PC-9 (cell line): Measurements from ENCODE around the gene C2orf74. TPM values are rescaled to one million over a fixed set of nuclear protein-coding genes. Genes with fewer than 3 reads are reported as not detected.
"Not testable (repeated sequence)": the region's sequence is repeated elsewhere in the genome, so short reads cannot be mapped to it uniquely, and the experiment has no call there.

Experiments used
- BruUV-seq: library from RNA; stranded (reverse); fragments of 400-500 nt; replicated peaks from 2 replicates; lab custom pipeline; 2021; lab: Mats Ljungman, UMichigan
- CTCF ChIA-PET: fragments of 300-600 bp; sonication (Branson Sonifier 250); formaldehyde crosslinking; loops from one replicate; lab custom pipeline; 2022; ENCODE audit warnings: antibody characterized with exemption; lab: Charles Lee
- POLR2A ChIA-PET: fragments of 300-600 bp; sonication (Branson Sonifier 250); formaldehyde crosslinking; loops from one replicate; lab custom pipeline; 2022; ENCODE audit warnings: antibody characterized with exemption; ENCODE audit not compliant: unreplicated experiment; lab: Charles Lee
- DNase-seq, 2 experiments: peaks; one replicate each; pipeline versions ENCODE4 v3.0.0 to v3.0.0-alpha.2; 2015 to 2022; ENCODE audit warnings: mixed read lengths in 1 of 2
- H2AFZ ChIP-seq: fragments of 200-600 bp; sonication (generic); 2 replicates; pipeline ENCODE4 v1.8.1; 2017; ENCODE audit warnings: antibody characterized with exemption
- H3F3A ChIP-seq: fragments of 200-600 bp; sonication (generic); 2 replicates; pipeline ENCODE4 v1.8.1; 2017; ENCODE audit warnings: antibody characterized with exemption, mild to moderate bottlenecking, low read depth; ENCODE audit not compliant: insufficient read depth
- H3K27ac ChIP-seq: fragments of 200-600 bp; sonication (generic); 2 replicates; pipeline ENCODE4 v1.6.1; 2016; ENCODE audit warnings: mixed run types
- H3K27me3 ChIP-seq: fragments of 200-600 bp; sonication (generic); 2 replicates; pipeline ENCODE4 v1.6.1; 2016; ENCODE audit warnings: low read depth, mixed run types; ENCODE audit not compliant: insufficient read depth
- H3K36me3 ChIP-seq: fragments of 200-600 bp; sonication (generic); 2 replicates; pipeline ENCODE4 v1.6.1; 2016; ENCODE audit warnings: low read depth, mixed run types
- H3K4me1 ChIP-seq: fragments of 200-600 bp; sonication (generic); replicated peaks from 2 replicates; pipeline ENCODE4 v1.6.1; 2016; ENCODE audit warnings: mixed run types; ENCODE audit not compliant: insufficient read depth
- H3K4me2 ChIP-seq: fragments of 200-600 bp; sonication (generic); 2 replicates; pipeline ENCODE4 v1.6.1; 2017; ENCODE audit warnings: mixed run types
- H3K4me3 ChIP-seq: fragments of 200-600 bp; sonication (generic); 2 replicates; pipeline ENCODE4 v1.6.1; 2016; ENCODE audit warnings: mixed run types
- H3K79me2 ChIP-seq: fragments of 200-600 bp; sonication (generic); 2 replicates; pipeline ENCODE4 v1.6.1; 2017; ENCODE audit warnings: low read depth, mixed run types
- H3K9me2 ChIP-seq: fragments of 200-600 bp; sonication (generic); 2 replicates; pipeline ENCODE4 v1.8.1; 2017; ENCODE audit warnings: mild to moderate bottlenecking; ENCODE audit not compliant: insufficient read depth
- H3K9me3 ChIP-seq: fragments of 200-600 bp; sonication (generic); 2 replicates; pipeline ENCODE4 v1.8.1; 2016; ENCODE audit warnings: low read depth; ENCODE audit not compliant: insufficient read depth
- H4K20me1 ChIP-seq: fragments of 200-600 bp; sonication (generic); 2 replicates; pipeline ENCODE4 v1.8.1; 2017; ENCODE audit not compliant: insufficient read depth
- CTCF ChIP-seq: fragments of 200-600 bp; sonication (generic); conservative IDR thresholded peaks from 2 replicates; pipeline ENCODE4 v1.6.1; 2017; ENCODE audit warnings: mixed run types, antibody characterized with exemption, mild to moderate bottlenecking, moderate library complexity
- EZH2 ChIP-seq: fragments of 200-600 bp; sonication (generic); IDR thresholded peaks from 2 replicates; pipeline ENCODE4 v1.8.0; 2017; ENCODE audit warnings: antibody characterized with exemption, low read depth
- intact Hi-C: fragments of 100-400 bp; cut with micrococcal nuclease; formaldehyde crosslinking; loops from one replicate; pipeline ENCODE4 v1.10.0; 2022; ENCODE audit not compliant: unreplicated experiment
- total RNA-seq: library from RNA; stranded (reverse); gene quantifications from 2 replicates; pipeline ENCODE4 v1.2.3, GENCODE V29; 2021

C2orf74 gene
- total RNA-seq, 1 experiment from 2014 or later, result 19.2 TPM

GRCh38 chr2:61117534-61117933, 44.5 kb upstream of the C2orf74 start:
- Histone ChIP-seq H3K4me1 (peaks cover 6% of the 10 kb centered on the region; the same call in 1 of the 2 replicates), H3K4me2 (no peak overlapping the region), H3K36me3 (no peaks in the 10 kb centered on the region), H3K27ac (no peak overlapping the region), H3K27me3 (no peaks in the 10 kb centered on the region), H4K20me1 (no peaks in the 10 kb centered on the region), H3F3A (no peaks in the 10 kb centered on the region), H3K79me2 (no peaks in the 10 kb centered on the region), H3K4me3 (no peak overlapping the region), H2AFZ (no peak overlapping the region), H3K9me3 (no peaks in the 10 kb centered on the region), H3K9me2 (no peaks in the 10 kb centered on the region)
- BruUV-seq, result no TSS peak
- TF ChIP-seq CTCF (no peak), EZH2 (no peak)
- POLR2A ChIA-PET, result no interaction called here
- CTCF ChIA-PET, result no interaction called here
- DNase-seq, result no peak
- intact Hi-C loops, result no loop called here

- H3K36me3 ChIP-seq, result no peaks in the 10 kb centered on the region
- DNase-seq, result no peak
- H3K4me2 ChIP-seq, result no peak overlapping the region
- no peaks in the 10 kb centered on the region for H3K4me1 ChIP-seq
- intact Hi-C loops, result no loop called here
- H3K27ac ChIP-seq, result no peak overlapping the region
- POLR2A ChIA-PET, result no interaction called here
- CTCF ChIA-PET, result no interaction called here
- H3K9me2 ChIP-seq, result no peaks in the 10 kb centered on the region
- H3K9me3 ChIP-seq, result peaks cover 15% of the 10 kb centered on the region; the same call in 1 of the 2 replicates
- H3F3A ChIP-seq, result no peaks in the 10 kb centered on the region
- H3K27me3 ChIP-seq, result no peaks in the 10 kb centered on the region
- no peak overlapping the region for H3K4me3 ChIP-seq
- no peaks in the 10 kb centered on the region for H3K79me2 ChIP-seq
- no TSS peak for BruUV-seq
- H4K20me1 ChIP-seq, result no peaks in the 10 kb centered on the region
- TF ChIP-seq CTCF, result no peak
- no peak for TF ChIP-seq EZH2
- H2AFZ ChIP-seq, result no peak overlapping the region
Measured at GRCh38 chr2:61125123-61125710, 36.8 kb upstream of the C2orf74 start.

GRCh38 chr2:61125798-61126197, 36.2 kb upstream of the C2orf74 start:
- no peak overlapping the region for H3K4me2 ChIP-seq
- intact Hi-C loops, result no loop called here
- H4K20me1 ChIP-seq, result no peaks in the 10 kb centered on the region
- no peak for TF ChIP-seq EZH2
- no peak for TF ChIP-seq CTCF
- H3K9me3 ChIP-seq, result peaks cover 15% of the 10 kb centered on the region; the same call in 1 of the 2 replicates
- no peaks in the 10 kb centered on the region for H3K9me2 ChIP-seq
- H3K79me2 ChIP-seq, result no peaks in the 10 kb centered on the region
- ChIA-PET POLR2A (no interaction called here), CTCF (no interaction called here)
- BruUV-seq, result no TSS peak
- no peak overlapping the region for H3K4me3 ChIP-seq
- DNase-seq, result no peak
- no peaks in the 10 kb centered on the region for H3F3A ChIP-seq
- H3K36me3 ChIP-seq, result no peaks in the 10 kb centered on the region
- H3K4me1 ChIP-seq, result no peaks in the 10 kb centered on the region
- H3K27ac ChIP-seq, result no peak overlapping the region
- no peaks in the 10 kb centered on the region for H3K27me3 ChIP-seq
- no peak overlapping the region for H2AFZ ChIP-seq

GRCh38 chr2:61128122-61128521, 33.9 kb upstream of the C2orf74 start:
- H3K9me2 ChIP-seq, BruUV-seq, POLR2A ChIA-PET, H4K20me1 ChIP-seq, H3F3A ChIP-seq, DNase-seq, CTCF ChIA-PET, H3K27ac ChIP-seq, H3K79me2 ChIP-seq, H3K4me2 ChIP-seq, H3K36me3 ChIP-seq, intact Hi-C loops, H2AFZ ChIP-seq, H3K4me3 ChIP-seq, H3K27me3 ChIP-seq, H3K4me1 ChIP-seq: not testable (repeated sequence)
- H3K9me3 ChIP-seq, result peaks cover 15% of the 10 kb centered on the region; the same call in 1 of the 2 replicates
